K562 (cell line): ENCODE results near the gene HNRNPM. TPM values are rescaled to one million over a fixed set of nuclear protein-coding genes. Genes with fewer than 3 reads are reported as not detected.

Experiments used
- ATAC-seq: fragments of 200-7000 bp; cut with Tn5 transposase; 3 replicates; pipeline ENCODE4 v1.9.1; 2020; ENCODE audit warnings: moderate library complexity
- BruUV-seq: library from RNA; stranded (reverse); fragments of 400-500 nt; replicated peaks from 2 replicates; lab custom pipeline; 2021; lab: Mats Ljungman, UMichigan
- CTCF ChIA-PET: fragments of 300-600 bp; formaldehyde crosslinking; extraction: SDS; loops from one replicate; lab custom pipeline; 2021; ENCODE audit warnings: low intra/inter-chr PET ratio; lab: Yijun Ruan, JAX
- POLR2A ChIA-PET: fragments of 300-600, 350-650 bp; sonication (Branson Sonifier 250); formaldehyde crosslinking; extraction: SDS; loops from one replicate; lab custom pipeline; 2021; ENCODE audit warnings: antibody characterized with exemption, inconsistent platforms; lab: Yijun Ruan, JAX
- DNase-seq, 4 experiments: peaks; one replicate each; pipeline versions ENCODE4 v3.0.0 to v3.0.0-alpha.2; 2011 to 2018; ENCODE audit warnings: low spot score in 3 of 4, mixed read lengths in 3 of 4; ENCODE audit errors: extremely low read depth in 1 of 4
- FAIRE-seq: peaks from 2 replicates; lab custom pipeline; 2011; peaks lifted over from hg19 to GRCh38; lab: Jason Lieb, UNC
- H2AFZ ChIP-seq: 2 replicates; pipeline ENCODE4 v1.6.0; 2011; ENCODE audit warnings: low read depth, low read length, control low read depth, inconsistent platforms
- H3K27ac ChIP-seq: fragments of 200-600 bp; 3 replicates; pipeline ENCODE4 v1.8.0; 2011; ENCODE audit warnings: low read depth, mild to moderate bottlenecking, control low read depth, inconsistent platforms, low read length, moderate library complexity, mixed read lengths; ENCODE audit errors: extremely low read depth
- H3K27me3 ChIP-seq, 2 experiments: fragments of 300-600 bp in 1 of 2; 2 replicates in 1 of 2; 3 replicates in 1 of 2; pipeline versions ENCODE4 v1.6.0 to v1.8.0; 2011; ENCODE audit warnings: inconsistent platforms in 2 of 2, low read length in 2 of 2, mild to moderate bottlenecking in 1 of 2, mixed read lengths in 1 of 2, moderate library complexity in 1 of 2; ENCODE audit not compliant: control insufficient read depth in 2 of 2, insufficient read depth in 2 of 2
- H3K36me3 ChIP-seq: fragments of 300-600 bp; 3 replicates; pipeline ENCODE4 v1.8.0; 2011; ENCODE audit warnings: mild to moderate bottlenecking, low read length, inconsistent platforms; ENCODE audit not compliant: control insufficient read depth, insufficient read depth
- H3K4me1 ChIP-seq, 2 experiments: fragments of 200-600 bp in 1 of 2; replicated peaks in 1 of 2; 2 replicates in 1 of 2; 3 replicates in 1 of 2; pipeline versions ENCODE4 v1.5.1 to v1.8.0; 2011; ENCODE audit warnings: inconsistent platforms in 2 of 2, low read length in 2 of 2, mild to moderate bottlenecking in 1 of 2, mixed read lengths in 1 of 2, moderate library complexity in 1 of 2; ENCODE audit not compliant: control insufficient read depth in 2 of 2, insufficient read depth in 2 of 2
- H3K4me2 ChIP-seq: 2 replicates; pipeline ENCODE4 v1.6.1; 2011; ENCODE audit warnings: low read length, control low read depth, inconsistent platforms, mixed read lengths; ENCODE audit not compliant: insufficient read depth
- H3K4me3 ChIP-seq: fragments of 200-600 bp; sonication (generic), shearing (Covaris generic); 2 replicates; pipeline ENCODE4 v1.5.1; 2016; ENCODE audit warnings: control low read depth, inconsistent platforms
- H3K79me2 ChIP-seq: fragments of 200-600 bp; 3 replicates; pipeline ENCODE4 v1.8.0; 2011; ENCODE audit warnings: low read length, inconsistent platforms; ENCODE audit not compliant: control insufficient read depth, insufficient read depth
- H3K9ac ChIP-seq, 2 experiments: 2 replicates each; pipeline versions ENCODE4 v1.6.0 to v1.6.1; 2011; ENCODE audit warnings: low read depth in 2 of 2, low read length in 2 of 2, control low read depth in 1 of 2, inconsistent platforms in 1 of 2, mild to moderate bottlenecking in 1 of 2, mixed read lengths in 1 of 2; ENCODE audit not compliant: insufficient read depth in 1 of 2
- H3K9me1 ChIP-seq: one replicate; pipeline ENCODE4 v1.6.0; 2011; ENCODE audit warnings: inconsistent platforms, mild to moderate bottlenecking, low read length, moderate library complexity; ENCODE audit not compliant: control insufficient read depth, insufficient read depth
- H3K9me3 ChIP-seq: replicated peaks from 2 replicates; pipeline ENCODE4 v1.5.1; 2011; ENCODE audit warnings: low read depth, low read length, inconsistent platforms; ENCODE audit not compliant: control insufficient read depth, insufficient read depth
- H4K20me1 ChIP-seq: replicated peaks from 2 replicates; pipeline ENCODE4 v1.6.1; 2011; ENCODE audit warnings: low read length, inconsistent platforms, mixed read lengths; ENCODE audit not compliant: control insufficient read depth, insufficient read depth
- GTF2E2 ChIP-seq: fragments of 200-800 bp; sonication (Bioruptor generic); IDR thresholded peaks from 2 replicates; pipeline ENCODE4 v1.6.1; 2016; ENCODE audit warnings: missing genetic modification characterization, missing compliant biosample characterization
- HIVEP1 ChIP-seq: fragments of 250-450 bp; sonication (Bioruptor Pico); IDR thresholded peaks from 2 replicates; pipeline ENCODE4 v1.4.0; 2020; ENCODE audit warnings: mild to moderate bottlenecking
- HMGN3 ChIP-seq: IDR thresholded peaks from 2 replicates; pipeline ENCODE4 v1.6.1; 2011; ENCODE audit warnings: borderline replicate concordance, low read depth, mild to moderate bottlenecking, mixed read lengths, low read length; ENCODE audit not compliant: insufficient read length; ENCODE audit errors: extremely low read depth
- JUNB ChIP-seq: fragments of 450-650 bp; formaldehyde crosslinking; conservative IDR thresholded peaks from 2 replicates; pipeline ENCODE4 v1.4.0; 2020; ENCODE audit warnings: mild to moderate bottlenecking
- KAT2B ChIP-seq: IDR thresholded peaks from one replicate; pipeline ENCODE4 v1.6.1; 2012; ENCODE audit warnings: low read depth, mild to moderate bottlenecking, control low read depth, inconsistent platforms, low read length, moderate library complexity
- KDM1A ChIP-seq, 2 experiments: fragments of 450-650 bp; IDR thresholded peaks; 2 replicates each; pipeline ENCODE4 v1.6.1; 2016; ENCODE audit warnings: mild to moderate bottlenecking in 2 of 2
- MBD2 ChIP-seq: sonication (generic); IDR thresholded peaks from 2 replicates; pipeline ENCODE4 v1.6.1; 2016; ENCODE audit warnings: low read depth, borderline replicate concordance
- MCM2 ChIP-seq: fragments of 450-650 bp; IDR thresholded peaks from 2 replicates; pipeline ENCODE4 v1.6.1; 2017; ENCODE audit warnings: low read depth, mild to moderate bottlenecking
- NFATC3 ChIP-seq: fragments of 450-650 bp; IDR thresholded peaks from 2 replicates; pipeline ENCODE4 v1.6.1; 2017; ENCODE audit warnings: mild to moderate bottlenecking
- NR2F6 ChIP-seq: fragments of 450-650 bp; formaldehyde crosslinking; IDR thresholded peaks from 2 replicates; pipeline ENCODE4 v1.4.0; 2020; ENCODE audit warnings: mild to moderate bottlenecking
- PYGO2 ChIP-seq: fragments of 450-650 bp; IDR thresholded peaks from 2 replicates; pipeline ENCODE4 v1.6.1; 2016; ENCODE audit warnings: mild to moderate bottlenecking, missing genetic modification characterization, moderate library complexity, missing compliant biosample characterization
- RBM25 ChIP-seq: fragments of 200-400 bp; formaldehyde crosslinking; IDR thresholded peaks from 2 replicates; pipeline ENCODE4 v1.6.1; 2018; ENCODE audit warnings: low read length, low read depth, moderate library complexity; ENCODE audit not compliant: severe bottlenecking
- RCOR1 ChIP-seq, 2 experiments: IDR thresholded peaks; 2 replicates each; pipeline ENCODE4 v1.6.1; 2012; ENCODE audit warnings: low read depth in 2 of 2, low read length in 2 of 2, borderline replicate concordance in 1 of 2, improper control_type of control experiment in 1 of 2
- SMARCA4 ChIP-seq: fragments of 450-650 bp; IDR thresholded peaks from 2 replicates; pipeline ENCODE4 v1.6.1; 2016
- SRSF1 ChIP-seq: fragments of 200-400 bp; formaldehyde crosslinking; IDR thresholded peaks from 2 replicates; pipeline ENCODE4 v1.6.1; 2017; ENCODE audit warnings: mild to moderate bottlenecking, low read depth, low read length, moderate library complexity
- ZNF274 ChIP-seq: IDR thresholded peaks from 2 replicates; pipeline ENCODE4 v1.6.1; 2011; ENCODE audit warnings: low read depth, mild to moderate bottlenecking, low read length, moderate library complexity, borderline replicate concordance
- ZNF695 ChIP-seq: fragments of 450-650 bp; formaldehyde crosslinking; IDR thresholded peaks from 2 replicates; pipeline ENCODE4 v1.4.0; 2020; ENCODE audit warnings: mild to moderate bottlenecking, moderate library complexity
- WGBS: fragments of 100-300 bp; shearing (Covaris generic); methylation state at CpG from one replicate; pipeline ENCODE4 v1.1.6; 2016; ENCODE audit warnings: low coverage, mixed read lengths; ENCODE audit not compliant: insufficient coverage; ENCODE audit errors: missing lambda C conversion rate; 5-methylcytosine and 5-hydroxymethylcytosine counted together
- in situ Hi-C: fragments of 300-500 bp; cut with MboI; formaldehyde crosslinking; loops from 4 replicates; pipeline ENCODE4 v1.15.0; 2018; ENCODE audit warnings: inconsistent platforms, mixed read lengths
- intact Hi-C: fragments of 100-400 bp; cut with micrococcal nuclease; formaldehyde crosslinking; loops from 2 replicates; pipeline ENCODE4 v1.14.2; 2022
- polyA plus RNA-seq, 8 experiments: library from polyadenylated mRNA; depleted of rRNA in 4 of 8; stranded (reverse) in 5 of 8; unstranded in 3 of 8; fragments of >200 nt; fragmentation: Nextera tagmentation in 2 of 8; fragmentation: Illumina TruSeq in 1 of 8; extraction: Ambion mirVana in 2 of 8; extraction: Trizol in 1 of 8; gene quantifications; 2 replicates each; pipeline versions ENCODE4 v1.2.1 to v1.2.3, GENCODE V29; 2011 to 2014; ENCODE audit warnings: inconsistent platforms in 1 of 8, missing spikeins in 1 of 8
- total RNA-seq, 7 experiments: library from RNA; depleted of rRNA in 6 of 7; stranded (reverse); fragments of >200 nt in 6 of 7; fragmentation: Illumina TruSeq in 2 of 7; extraction: Trizol in 2 of 7; gene quantifications; 2 replicates each; pipeline versions ENCODE4 v1.2.1 to v1.2.3, GENCODE V29; 2011 to 2021; ENCODE audit warnings: low replicate concordance in 1 of 7
- TF ChIP-seq, protein P1 (sequence below): fragments of 250-450 bp; sonication (Bioruptor Pico); IDR thresholded peaks from 2 replicates; pipeline ENCODE4 v1.4.0; 2020
- TF ChIP-seq, protein P2 (sequence below): conservative IDR thresholded peaks from 2 replicates; pipeline ENCODE4 v1.6.1; 2011; ENCODE audit warnings: low read depth, mild to moderate bottlenecking, low read length; ENCODE audit not compliant: control insufficient read depth

The HNRNPM gene
- total and polyA plus RNA-seq, 9 of the 15 experiments (the other 6 are each of a cell fraction or from before 2014, with no cell fraction given): 11.1 to 340 (median 195) TPM

GRCh38 chr19:8429826-8430225, 14.9 kb upstream of the HNRNPM start:
- Histone ChIP-seq H3K27ac (no peak overlapping the region), H3K79me2 (no peaks in the 10 kb centered on the region), H2AFZ (no peak overlapping the region), H3K4me3 (no peak overlapping the region), H3K27me3 (no peaks in the 10 kb centered on the region), H3K9ac (no peak overlapping the region), H3K4me1 (peaks cover 0 to 5% of the 10 kb centered on the region in 2 experiments; a peak in 3 of 5 replicates), H4K20me1 (no peaks in the 10 kb centered on the region), H3K9me1 (no peaks in the 10 kb centered on the region), H3K4me2 (no peak overlapping the region), H3K36me3 (no peaks in the 10 kb centered on the region), H3K9me3 (no peaks in the 10 kb centered on the region)
- intact Hi-C loops (no loop called here), in situ Hi-C loops (no loop called here)
- ChIA-PET POLR2A (interaction anchor here (1.0 kb wide), 1 partner anchor 104 kb away, joined by 3 read pairs; no protein-coding TSS in a partner anchor), CTCF (no interaction called here)
- no peak for FAIRE-seq
- no TSS peak for BruUV-seq
- no peak for DNase-seq
- ATAC-seq: no peak
- WGBS: 80% methylated on average over 6 of the region's 6 CpGs
- TF ChIP-seq KDM1A (IDR thresholded peaks at IDR 0.05) (peak in 1 of 2 experiments; percentile 42; a peak in 1 of 4 replicates), GTF2E2 (tag) (no peak), ZNF274 (no peak), NFATC3 (no peak), SRSF1 (no peak), MCM2 (no peak), PYGO2 (no peak), MBD2 (no peak), KAT2B (no peak), HMGN3 (no peak), RBM25 (peak; percentile 42), NR2F6 (CRISPR knock-in tag) (no peak), HIVEP1 (no peak), RCOR1 (IDR thresholded peaks at IDR 0.05; ENCODE audit: borderline replicate concordance in 1 of 2, low read depth in 2 of 2, low read length in 2 of 2) (no peak), SMARCA4 (no peak), JUNB (CRISPR knock-in tag) (no peak), ZNF695 (CRISPR knock-in tag) (no peak)
- TF ChIP-seq, protein P1, sequence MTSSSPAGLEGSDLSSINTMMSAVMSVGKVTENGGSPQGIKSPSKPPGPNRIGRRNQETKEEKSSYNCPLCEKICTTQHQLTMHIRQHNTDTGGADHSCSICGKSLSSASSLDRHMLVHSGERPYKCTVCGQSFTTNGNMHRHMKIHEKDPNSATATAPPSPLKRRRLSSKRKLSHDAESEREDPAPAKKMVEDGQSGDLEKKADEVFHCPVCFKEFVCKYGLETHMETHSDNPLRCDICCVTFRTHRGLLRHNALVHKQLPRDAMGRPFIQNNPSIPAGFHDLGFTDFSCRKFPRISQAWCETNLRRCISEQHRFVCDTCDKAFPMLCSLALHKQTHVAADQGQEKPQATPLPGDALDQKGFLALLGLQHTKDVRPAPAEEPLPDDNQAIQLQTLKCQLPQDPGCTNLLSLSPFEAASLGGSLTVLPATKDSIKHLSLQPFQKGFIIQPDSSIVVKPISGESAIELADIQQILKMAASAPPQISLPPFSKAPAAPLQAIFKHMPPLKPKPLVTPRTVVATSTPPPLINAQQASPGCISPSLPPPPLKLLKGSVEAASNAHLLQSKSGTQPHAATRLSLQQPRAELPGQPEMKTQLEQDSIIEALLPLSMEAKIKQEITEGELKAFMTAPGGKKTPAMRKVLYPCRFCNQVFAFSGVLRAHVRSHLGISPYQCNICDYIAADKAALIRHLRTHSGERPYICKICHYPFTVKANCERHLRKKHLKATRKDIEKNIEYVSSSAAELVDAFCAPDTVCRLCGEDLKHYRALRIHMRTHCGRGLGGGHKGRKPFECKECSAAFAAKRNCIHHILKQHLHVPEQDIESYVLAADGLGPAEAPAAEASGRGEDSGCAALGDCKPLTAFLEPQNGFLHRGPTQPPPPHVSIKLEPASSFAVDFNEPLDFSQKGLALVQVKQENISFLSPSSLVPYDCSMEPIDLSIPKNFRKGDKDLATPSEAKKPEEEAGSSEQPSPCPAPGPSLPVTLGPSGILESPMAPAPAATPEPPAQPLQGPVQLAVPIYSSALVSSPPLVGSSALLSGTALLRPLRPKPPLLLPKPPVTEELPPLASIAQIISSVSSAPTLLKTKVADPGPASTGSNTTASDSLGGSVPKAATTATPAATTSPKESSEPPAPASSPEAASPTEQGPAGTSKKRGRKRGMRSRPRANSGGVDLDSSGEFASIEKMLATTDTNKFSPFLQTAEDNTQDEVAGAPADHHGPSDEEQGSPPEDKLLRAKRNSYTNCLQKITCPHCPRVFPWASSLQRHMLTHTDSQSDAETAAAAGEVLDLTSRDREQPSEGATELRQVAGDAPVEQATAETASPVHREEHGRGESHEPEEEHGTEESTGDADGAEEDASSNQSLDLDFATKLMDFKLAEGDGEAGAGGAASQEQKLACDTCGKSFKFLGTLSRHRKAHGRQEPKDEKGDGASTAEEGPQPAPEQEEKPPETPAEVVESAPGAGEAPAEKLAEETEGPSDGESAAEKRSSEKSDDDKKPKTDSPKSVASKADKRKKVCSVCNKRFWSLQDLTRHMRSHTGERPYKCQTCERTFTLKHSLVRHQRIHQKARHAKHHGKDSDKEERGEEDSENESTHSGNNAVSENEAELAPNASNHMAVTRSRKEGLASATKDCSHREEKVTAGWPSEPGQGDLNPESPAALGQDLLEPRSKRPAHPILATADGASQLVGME: no peak
- TF ChIP-seq, protein P2, sequence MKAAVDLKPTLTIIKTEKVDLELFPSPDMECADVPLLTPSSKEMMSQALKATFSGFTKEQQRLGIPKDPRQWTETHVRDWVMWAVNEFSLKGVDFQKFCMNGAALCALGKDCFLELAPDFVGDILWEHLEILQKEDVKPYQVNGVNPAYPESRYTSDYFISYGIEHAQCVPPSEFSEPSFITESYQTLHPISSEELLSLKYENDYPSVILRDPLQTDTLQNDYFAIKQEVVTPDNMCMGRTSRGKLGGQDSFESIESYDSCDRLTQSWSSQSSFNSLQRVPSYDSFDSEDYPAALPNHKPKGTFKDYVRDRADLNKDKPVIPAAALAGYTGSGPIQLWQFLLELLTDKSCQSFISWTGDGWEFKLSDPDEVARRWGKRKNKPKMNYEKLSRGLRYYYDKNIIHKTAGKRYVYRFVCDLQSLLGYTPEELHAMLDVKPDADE: no peak
